Lower leg skin (tissue), 3 donors: ENCODE results near the gene ATF6.

Experiments
- CTCF ChIP-seq, 3 donors: fragments of 450-650 bp; IDR thresholded peaks; one replicate each; pipeline ENCODE4 v1.5.1; 2016; ENCODE audit warnings: antibody characterized with exemption in 3 of 3, mild to moderate bottlenecking in 3 of 3, moderate library complexity in 2 of 3
- POLR2A ChIP-seq, 2 donors: fragments of 450-650 bp; IDR thresholded peaks; one replicate each; pipeline ENCODE4 v1.6.1; 2016 to 2017; ENCODE audit warnings: antibody characterized with exemption in 2 of 2, mild to moderate bottlenecking in 1 of 2, moderate library complexity in 1 of 2

DNA sequence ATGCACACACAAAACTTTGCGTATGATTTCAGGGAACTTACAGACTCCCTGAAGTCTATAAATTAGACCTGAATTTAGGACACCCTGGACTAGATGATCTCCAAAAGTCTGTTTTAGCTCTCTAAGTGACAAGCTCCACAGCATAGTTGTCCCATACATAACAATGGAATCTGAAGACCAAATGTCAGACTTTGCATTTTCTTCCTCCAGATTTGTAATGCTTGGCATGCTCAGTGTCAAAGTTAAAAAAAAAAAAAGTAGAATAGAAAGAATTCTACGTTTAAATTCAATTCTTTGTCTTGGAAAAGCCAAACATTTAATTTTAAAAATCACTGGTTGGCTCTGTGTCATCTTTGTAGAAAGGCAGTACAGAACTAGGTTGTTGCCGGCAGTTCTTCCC lies 190.8 kb downstream of the ATF6 start:
- TF ChIP-seq CTCF (IDR thresholded peaks at IDR 0.05) (no peak), POLR2A (IDR thresholded peaks at IDR 0.05) (no peak)
